Hepatocyte (in vitro differentiated cells): ENCODE results near the gene CDON.

ENCODE experiments used
- EZH2 ChIP-seq: fragments of 200-600 bp; sonication (generic); IDR thresholded peaks from 2 replicates; pipeline ENCODE4 v1.6.1; 2016; ENCODE audit warnings: antibody characterized with exemption, mild to moderate bottlenecking, borderline replicate concordance
- EZH2phosphoT487 ChIP-seq: fragments of 200-600 bp; sonication (generic); IDR thresholded peaks from one replicate; pipeline ENCODE4 v1.6.1; 2018; ENCODE audit warnings: antibody characterized with exemption, mild to moderate bottlenecking, low read depth, moderate library complexity; ENCODE audit not compliant: unreplicated experiment, severe bottlenecking
- TF ChIP-seq, protein P1 (sequence below): fragments of 200-600 bp; sonication (generic); IDR thresholded peaks from 2 replicates; pipeline ENCODE4 v1.5.1; 2016; ENCODE audit warnings: antibody characterized with exemption, mild to moderate bottlenecking; ENCODE audit not compliant: poor library complexity

GRCh38 chr11:126025822-126026221, 36.8 kb downstream of the CDON start:
- no peak for TF ChIP-seq EZH2
- TF ChIP-seq, protein P1, sequence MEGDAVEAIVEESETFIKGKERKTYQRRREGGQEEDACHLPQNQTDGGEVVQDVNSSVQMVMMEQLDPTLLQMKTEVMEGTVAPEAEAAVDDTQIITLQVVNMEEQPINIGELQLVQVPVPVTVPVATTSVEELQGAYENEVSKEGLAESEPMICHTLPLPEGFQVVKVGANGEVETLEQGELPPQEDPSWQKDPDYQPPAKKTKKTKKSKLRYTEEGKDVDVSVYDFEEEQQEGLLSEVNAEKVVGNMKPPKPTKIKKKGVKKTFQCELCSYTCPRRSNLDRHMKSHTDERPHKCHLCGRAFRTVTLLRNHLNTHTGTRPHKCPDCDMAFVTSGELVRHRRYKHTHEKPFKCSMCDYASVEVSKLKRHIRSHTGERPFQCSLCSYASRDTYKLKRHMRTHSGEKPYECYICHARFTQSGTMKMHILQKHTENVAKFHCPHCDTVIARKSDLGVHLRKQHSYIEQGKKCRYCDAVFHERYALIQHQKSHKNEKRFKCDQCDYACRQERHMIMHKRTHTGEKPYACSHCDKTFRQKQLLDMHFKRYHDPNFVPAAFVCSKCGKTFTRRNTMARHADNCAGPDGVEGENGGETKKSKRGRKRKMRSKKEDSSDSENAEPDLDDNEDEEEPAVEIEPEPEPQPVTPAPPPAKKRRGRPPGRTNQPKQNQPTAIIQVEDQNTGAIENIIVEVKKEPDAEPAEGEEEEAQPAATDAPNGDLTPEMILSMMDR = no peak
- TF ChIP-seq EZH2phosphoT487 = no peak
